ENCODE data around the gene CNKSR1.
A peak's percentile ranks its signal among the peaks of the same experiment; 100 is the strongest.

Gene CNKSR1

DNA sequence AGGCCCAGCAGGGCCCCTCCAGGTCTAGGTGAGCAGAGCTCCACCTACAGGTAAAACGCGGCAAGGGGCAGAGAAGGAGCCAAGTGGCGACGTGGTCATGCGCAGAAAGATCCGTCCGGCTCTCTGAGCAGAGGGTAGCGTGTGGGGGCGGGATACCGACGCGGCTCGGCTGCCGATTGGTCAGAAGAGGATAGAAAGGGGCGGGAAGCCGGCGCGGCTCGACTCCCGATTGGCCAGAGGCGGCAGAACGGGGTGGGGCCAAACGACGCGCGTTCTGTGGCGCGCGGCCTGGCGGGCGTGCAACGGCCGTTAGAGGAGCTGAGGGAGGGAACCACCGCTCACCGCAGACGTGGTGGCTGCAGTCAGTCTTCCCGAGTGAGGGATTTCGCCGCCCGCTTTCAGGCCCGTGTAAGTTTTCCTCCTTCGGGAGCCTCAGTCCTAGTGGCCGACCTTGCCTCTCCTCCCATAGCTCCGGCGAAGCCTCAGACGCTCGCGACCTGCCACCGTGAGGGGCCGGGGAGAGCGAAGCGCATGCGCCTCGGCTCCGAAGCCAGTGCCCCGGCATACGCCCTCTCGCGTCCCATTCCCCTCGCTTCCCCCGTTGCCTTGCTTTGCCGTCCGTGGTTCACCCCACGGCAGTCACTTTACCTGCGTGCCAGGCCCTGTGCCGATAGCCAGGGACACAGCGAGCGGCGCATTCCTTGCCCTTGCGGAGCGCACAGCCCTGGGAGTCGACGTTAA is 56.8 kb downstream of the CNKSR1 start, which contains the start of gene CEP85:
CEP85 (plus strand) TSS at position 298 of the 741 bp plus-strand sequence. CDS start 5,584 bp downstream, outside the sequence.
- DNase-seq: peak; percentile 97

DNA sequence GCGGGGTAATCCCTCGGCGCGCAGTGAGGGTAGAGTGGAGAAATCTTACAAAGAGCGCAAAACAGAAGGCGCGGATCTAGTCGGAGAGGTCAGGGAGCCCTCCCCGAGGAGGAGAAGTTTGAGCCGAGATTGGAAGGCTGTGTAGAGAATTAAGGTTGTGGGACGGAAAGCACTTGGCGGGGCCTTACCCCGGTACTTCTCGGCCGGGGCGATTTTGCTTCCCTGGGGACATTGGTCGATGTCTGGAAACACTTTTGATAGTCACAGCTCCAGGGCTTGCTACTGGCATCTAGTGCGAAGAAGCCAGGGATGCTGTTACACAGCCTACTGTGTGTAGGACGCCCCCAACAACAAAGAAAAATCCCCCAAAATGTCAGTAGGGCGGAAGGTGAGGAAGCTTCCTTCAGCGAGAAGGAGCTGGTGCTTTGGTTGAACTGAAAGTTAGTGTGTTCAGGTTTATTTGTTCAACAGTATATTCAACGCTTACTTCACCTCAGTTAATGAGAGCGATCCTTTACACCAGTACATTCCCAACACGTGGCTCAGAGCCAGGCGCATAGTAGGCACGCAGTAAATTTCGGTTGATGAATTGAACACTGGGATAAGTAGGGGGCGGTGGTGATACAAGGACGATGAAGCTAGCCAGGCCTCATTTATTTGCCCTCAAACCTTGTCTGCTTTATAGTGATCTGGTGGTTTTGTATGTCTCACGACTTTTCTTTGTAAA is 57.5 kb downstream of the CNKSR1 start:
- DNase-seq: no peak

DNA sequence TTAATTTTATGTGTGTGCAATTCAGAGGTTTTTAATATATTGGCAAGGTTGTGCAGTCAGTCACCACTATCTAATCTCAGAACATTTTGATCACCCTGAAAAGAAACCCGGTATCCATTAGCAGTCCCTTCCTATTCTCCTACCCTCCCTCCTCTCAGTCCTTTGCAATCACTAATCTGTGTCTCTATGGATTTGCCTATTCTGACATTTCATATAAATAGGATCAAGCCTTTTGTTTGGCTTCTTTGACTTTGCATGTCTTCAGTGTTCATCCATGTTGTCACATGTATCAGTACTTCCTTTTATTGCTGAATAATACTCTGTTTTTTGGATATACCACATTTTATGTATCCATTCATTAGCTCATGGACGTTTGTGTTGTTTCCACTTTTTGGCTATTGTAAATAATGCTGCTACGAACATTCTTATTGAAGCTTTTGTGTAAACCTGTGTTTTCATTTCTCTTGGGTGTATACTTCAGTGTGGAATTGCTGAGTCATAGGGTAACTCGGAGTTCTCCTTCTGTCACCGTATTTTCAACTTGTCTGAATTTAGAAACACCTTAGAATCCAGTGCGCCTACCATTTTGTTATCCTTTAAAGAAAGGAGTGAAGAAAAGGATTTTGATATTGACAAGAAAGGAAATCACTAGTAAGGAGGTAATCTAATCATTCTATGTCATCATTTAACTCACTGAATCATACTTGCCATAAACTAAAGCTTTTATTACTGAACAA is 60.1 kb downstream of the CNKSR1 start:
- no peak for DNase-seq

All from activated effector memory CD4-positive, alpha-beta T cell treated with Interleukin-2 at 50 U/mL for 16 hours (primary cell).